IPS DF 6.9 (cell line): ENCODE results near the gene HOXC5.

Source experiments
- DNase-seq: peaks from one replicate; pipeline ENCODE4 v3.0.0-alpha.2; 2013; ENCODE audit warnings: low read depth, low spot score
- H3K27ac ChIP-seq: one replicate; pipeline ENCODE4 v1.5.1; 2013; ENCODE audit warnings: low read length, control low read depth
- H3K27me3 ChIP-seq: 2 replicates; pipeline ENCODE4 v1.6.1; 2013; ENCODE audit warnings: mild to moderate bottlenecking, low read length; ENCODE audit not compliant: control insufficient read depth, insufficient read depth
- H3K36me3 ChIP-seq: 2 replicates; pipeline ENCODE4 v1.6.1; 2013; ENCODE audit warnings: low read length; ENCODE audit not compliant: control insufficient read depth, insufficient read depth
- H3K4me1 ChIP-seq: 2 replicates; pipeline ENCODE4 v1.6.1; 2013; ENCODE audit warnings: low read length; ENCODE audit not compliant: control insufficient read depth, insufficient read depth
- H3K4me3 ChIP-seq: 2 replicates; pipeline ENCODE4 v1.5.1; 2013; ENCODE audit warnings: mild to moderate bottlenecking, low read length
- H3K9me3 ChIP-seq: 2 replicates; pipeline ENCODE4 v1.6.1; 2013; ENCODE audit warnings: low read length, inconsistent platforms; ENCODE audit not compliant: control insufficient read depth, insufficient read depth
- WGBS: extraction: QIAGEN DNeasy Blood & Tissue Kit; methylation state at CpG from one replicate; pipeline ENCODE4 v1.1.7; 2013; ENCODE audit warnings: mixed read lengths, missing lambda C conversion rate; ENCODE audit not compliant: insufficient read length, insufficient coverage; 5-methylcytosine and 5-hydroxymethylcytosine counted together

HOXC5 gene

DNA sequence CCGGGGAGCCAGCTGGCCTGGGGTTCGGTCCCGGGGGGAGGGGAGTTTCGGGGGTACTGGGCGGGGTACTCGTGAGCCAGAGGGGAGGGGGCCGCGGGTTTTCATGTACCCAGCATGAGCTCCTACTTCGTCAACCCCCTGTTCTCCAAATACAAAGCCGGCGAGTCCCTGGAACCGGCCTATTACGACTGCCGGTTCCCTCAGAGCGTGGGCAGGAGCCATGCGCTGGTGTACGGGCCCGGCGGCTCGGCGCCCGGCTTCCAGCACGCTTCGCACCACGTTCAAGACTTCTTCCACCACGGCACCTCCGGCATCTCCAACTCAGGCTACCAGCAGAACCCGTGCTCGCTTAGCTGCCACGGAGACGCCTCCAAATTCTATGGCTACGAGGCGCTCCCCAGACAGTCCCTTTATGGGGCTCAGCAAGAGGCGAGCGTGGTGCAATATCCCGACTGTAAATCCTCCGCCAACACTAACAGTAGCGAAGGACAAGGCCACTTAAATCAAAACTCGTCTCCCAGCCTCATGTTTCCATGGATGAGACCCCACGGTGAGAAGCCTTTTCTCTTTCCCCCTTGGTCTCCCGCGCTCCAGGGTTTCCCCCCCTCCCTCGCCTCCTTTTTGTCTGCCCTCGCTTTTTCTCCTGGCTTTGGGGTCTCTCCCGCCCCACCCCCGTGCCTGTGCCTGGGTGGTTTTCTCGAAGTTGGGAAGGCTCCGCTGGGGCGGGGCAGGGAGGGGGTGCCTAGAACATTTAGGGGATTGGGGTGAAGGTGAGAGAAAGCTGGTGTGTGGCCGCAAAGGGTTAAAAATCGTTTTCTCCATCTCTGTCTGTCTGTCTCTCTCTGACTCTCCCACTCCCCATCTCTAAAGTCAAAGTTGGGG lies 23.4 kb upstream of the HOXC5 start:
- peaks cover 93% of the 10 kb centered on the region for H3K27me3 ChIP-seq
- no peak overlapping the region for H3K4me3 ChIP-seq
- H3K4me1 ChIP-seq = no peaks in the 10 kb centered on the region; the same call in 1 of the 2 replicates
- no peaks in the 10 kb centered on the region for H3K9me3 ChIP-seq
- no CpG with 5 or more reads among the region's 51 CpGs for WGBS
- H3K27ac ChIP-seq = no peak overlapping the region
- no peak for DNase-seq
- H3K36me3 ChIP-seq = no peaks in the 10 kb centered on the region

DNA sequence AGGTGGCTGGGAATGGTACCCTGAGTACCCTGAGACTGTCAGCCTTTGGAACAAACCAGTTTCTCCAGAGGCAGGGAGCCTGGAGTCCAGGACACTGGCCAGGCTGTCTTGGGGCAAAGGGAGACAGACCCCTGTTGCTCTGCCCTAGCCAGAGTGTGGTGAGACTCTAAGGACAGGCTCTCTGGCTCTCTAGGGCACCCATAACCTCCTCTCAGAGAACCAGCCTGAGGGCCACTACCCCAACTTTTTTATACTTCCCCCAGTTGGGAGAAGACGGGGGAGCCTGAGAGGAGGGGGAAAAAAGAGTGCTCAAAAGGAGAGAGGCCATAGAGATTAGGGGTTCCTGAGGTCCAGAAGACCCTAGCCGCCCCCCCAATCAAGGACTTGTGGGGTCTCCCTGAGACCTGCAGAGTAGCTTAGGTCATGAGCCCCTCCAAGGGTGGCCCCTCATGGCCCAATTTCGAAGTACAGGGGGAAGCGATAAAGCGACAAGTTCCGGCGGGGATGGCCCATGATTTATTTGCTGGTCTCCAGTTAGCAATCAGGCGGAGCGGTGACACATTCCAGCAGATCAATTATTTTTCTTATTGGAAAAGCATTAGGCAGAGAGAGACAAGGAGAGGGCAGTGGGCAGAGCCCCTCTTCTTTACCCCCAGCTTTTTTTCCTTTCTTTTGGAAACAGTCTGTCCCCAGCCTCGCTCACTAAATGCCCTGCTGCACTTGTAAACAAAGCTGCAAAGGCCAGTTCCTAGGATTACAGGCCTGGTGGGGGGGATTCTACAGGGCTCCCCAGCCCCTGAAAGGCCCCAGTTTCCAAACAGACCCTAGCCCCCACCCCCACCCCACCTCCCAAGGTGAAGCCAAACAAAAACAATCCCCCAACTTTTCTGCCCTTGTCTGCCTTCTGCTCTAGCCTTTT lies 22.5 kb upstream of the HOXC5 start:
- Histone ChIP-seq H3K9me3 (no peaks in the 10 kb centered on the region), H3K4me1 (no peaks in the 10 kb centered on the region), H3K27ac (no peak overlapping the region), H3K4me3 (no peak overlapping the region), H3K27me3 (peaks cover 93% of the 10 kb centered on the region), H3K36me3 (no peaks in the 10 kb centered on the region)
- no peak for DNase-seq
- no CpG with 5 or more reads among the region's 10 CpGs for WGBS

DNA sequence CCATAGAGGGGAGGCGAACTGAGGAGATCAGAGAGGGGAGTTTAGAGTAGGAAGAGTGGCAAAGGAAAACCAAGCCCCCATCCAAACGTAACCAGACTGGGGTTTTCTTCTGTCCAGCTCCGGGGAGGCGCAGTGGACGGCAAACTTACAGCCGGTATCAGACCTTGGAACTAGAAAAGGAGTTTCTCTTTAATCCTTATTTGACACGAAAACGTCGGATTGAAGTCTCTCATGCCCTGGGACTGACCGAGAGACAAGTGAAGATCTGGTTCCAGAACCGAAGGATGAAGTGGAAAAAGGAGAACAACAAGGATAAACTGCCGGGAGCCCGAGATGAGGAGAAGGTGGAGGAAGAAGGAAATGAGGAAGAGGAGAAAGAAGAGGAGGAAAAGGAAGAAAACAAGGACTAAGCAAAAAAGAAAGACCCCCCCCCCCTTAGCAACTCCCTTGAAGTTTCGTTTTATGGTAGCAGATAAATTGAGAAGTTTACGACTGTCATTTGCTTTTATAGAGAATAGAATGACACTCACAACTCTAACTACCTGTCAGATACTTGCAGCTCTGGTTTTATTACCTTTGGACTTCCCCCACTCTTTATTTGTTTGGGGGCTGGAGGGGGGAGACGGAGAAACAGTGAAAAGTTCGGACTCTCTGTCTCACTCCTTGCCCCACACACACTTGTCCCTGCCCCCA lies 21.7 kb upstream of the HOXC5 start:
- WGBS = no CpG with 5 or more reads among the region's 17 CpGs
- DNase-seq = no peak
- H3K27me3 ChIP-seq = peaks cover 94% of the 10 kb centered on the region
- no peak overlapping the region for H3K27ac ChIP-seq
- H3K4me3 ChIP-seq = no peak overlapping the region
- H3K9me3 ChIP-seq = no peaks in the 10 kb centered on the region
- H3K36me3 ChIP-seq = no peaks in the 10 kb centered on the region
- no peaks in the 10 kb centered on the region for H3K4me1 ChIP-seq

DNA sequence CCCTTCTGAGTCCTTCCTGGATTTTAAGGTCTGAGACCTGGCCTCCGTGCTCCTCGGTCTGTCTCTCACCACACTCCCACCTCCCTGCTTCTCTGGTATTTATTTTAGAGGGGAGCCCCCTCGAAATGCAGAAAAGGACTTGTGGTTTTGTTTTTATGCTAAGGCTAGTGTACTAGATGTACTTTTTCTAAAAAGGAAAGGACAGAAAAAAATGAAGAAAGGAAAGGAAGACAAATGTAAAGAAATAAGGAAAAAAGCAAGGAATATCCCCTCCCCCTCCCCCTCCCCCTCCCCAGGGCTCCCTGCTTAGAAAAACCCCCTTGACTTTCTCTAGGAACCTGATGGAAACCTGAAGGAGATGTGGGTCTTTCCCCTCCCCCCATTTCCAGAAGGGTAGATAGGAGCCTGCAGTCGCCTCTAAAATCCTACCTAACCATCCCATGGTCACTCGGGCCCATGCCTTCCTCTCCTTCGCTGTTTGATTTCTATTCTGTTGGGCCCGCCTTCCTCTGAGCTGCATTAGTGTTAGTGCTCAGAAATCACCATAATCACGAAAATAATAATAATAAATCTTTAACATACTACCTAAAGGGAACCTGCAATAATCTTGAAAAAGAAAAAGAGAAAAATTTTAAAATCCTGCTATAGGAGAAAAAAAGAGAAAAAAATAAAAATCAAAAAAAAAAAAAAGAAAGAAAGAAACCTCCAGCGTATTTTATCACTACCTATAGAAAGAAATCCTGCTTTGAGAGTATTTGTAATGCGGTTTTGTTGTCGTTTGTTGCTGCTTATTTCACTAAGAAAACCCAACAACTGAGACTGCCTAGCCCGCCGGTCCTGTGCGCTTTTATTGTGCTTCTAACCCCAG lies 21.0 kb upstream of the HOXC5 start:
- Histone ChIP-seq H3K36me3 (no peaks in the 10 kb centered on the region), H3K9me3 (no peaks in the 10 kb centered on the region), H3K27me3 (peaks cover 93% of the 10 kb centered on the region), H3K4me3 (no peak overlapping the region), H3K4me1 (no peaks in the 10 kb centered on the region), H3K27ac (no peak overlapping the region)
- no CpG with 5 or more reads among the region's 14 CpGs for WGBS
- DNase-seq = no peak

DNA sequence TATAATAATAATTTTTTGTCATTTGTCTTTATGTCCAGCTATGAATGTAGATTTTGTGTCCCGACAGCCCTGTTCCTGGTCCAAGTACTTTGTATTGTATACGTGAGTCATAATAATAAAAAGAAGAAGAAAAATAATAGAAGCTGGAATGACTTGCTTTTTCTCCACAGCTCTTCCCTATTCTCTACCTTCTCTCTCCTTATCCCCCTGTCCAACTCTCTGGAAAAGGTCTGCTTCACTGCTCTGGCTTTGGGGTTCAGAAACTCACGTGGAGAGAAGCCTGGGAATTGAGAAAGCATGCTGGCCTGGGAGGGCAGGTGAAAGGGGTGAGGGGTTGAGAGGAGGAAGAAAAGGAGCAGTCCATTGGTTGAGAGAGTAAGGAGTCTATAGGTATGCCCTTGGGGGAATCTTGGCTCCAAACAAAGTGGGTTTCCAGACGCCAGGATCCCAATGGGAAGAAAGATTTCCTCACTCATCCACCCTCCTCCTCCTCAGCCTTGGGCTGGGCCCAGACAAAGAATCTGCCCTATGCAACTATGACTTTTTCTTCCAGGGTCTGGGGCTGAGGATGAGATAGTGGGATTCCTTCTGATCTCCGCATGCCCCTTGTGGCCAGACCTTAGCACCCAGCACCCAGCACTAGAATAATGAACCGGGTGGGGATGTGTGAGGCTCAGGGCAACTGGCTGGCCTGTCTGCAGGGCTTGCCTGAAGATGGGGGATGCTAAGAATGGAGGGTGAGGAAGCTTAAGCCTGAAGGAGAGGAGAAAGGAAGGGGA lies 20.0 kb upstream of the HOXC5 start:
- H3K9me3 ChIP-seq = no peaks in the 10 kb centered on the region
- H3K36me3 ChIP-seq = no peaks in the 10 kb centered on the region
- no peak overlapping the region for H3K4me3 ChIP-seq
- H3K27ac ChIP-seq = no peak overlapping the region
- H3K4me1 ChIP-seq = no peaks in the 10 kb centered on the region
- H3K27me3 ChIP-seq = peaks cover 91% of the 10 kb centered on the region
- DNase-seq = no peak
- no CpG with 5 or more reads among the region's 6 CpGs for WGBS

DNA sequence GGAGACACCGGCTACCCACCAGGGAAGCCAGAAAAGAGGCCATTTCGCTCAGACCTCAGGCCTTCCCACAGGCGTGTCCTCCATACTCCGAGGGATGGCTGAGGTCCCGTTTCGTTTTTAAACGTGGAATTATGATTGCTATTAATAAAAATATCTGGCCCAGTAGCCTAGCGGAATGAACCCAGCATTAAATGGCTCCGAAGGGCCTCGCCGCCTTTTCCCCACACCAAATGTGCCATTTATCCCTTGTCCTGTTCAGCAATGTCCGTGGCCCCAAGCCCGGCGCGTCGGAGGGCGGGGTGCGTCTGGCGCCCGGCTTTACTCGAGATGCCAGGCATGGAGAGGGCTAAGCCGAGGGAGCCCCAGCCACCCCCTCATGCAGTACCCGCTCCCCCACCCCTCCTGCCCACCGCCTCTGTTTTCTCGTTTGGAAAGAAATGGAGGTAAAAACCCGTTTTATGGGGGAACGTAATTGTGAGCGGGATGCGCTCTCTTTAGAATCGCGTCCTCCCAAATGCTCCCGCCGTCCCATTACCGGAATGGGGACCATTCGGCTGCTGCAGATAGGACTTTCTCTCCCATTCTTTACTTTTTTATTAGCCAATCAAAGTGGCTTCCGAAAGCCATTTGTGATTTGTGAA lies 18.4 kb upstream of the HOXC5 start:
- WGBS = no CpG with 5 or more reads among the region's 36 CpGs
- no peak for DNase-seq
- Histone ChIP-seq H3K27me3 (peaks cover 88% of the 10 kb centered on the region), H3K4me1 (0 out of 2 replicates have a peak, but pooled peaks cover 2% of the 10 kb centered on the region), H3K9me3 (no peaks in the 10 kb centered on the region), H3K4me3 (no peak overlapping the region), H3K36me3 (no peaks in the 10 kb centered on the region), H3K27ac (no peak overlapping the region)

DNA sequence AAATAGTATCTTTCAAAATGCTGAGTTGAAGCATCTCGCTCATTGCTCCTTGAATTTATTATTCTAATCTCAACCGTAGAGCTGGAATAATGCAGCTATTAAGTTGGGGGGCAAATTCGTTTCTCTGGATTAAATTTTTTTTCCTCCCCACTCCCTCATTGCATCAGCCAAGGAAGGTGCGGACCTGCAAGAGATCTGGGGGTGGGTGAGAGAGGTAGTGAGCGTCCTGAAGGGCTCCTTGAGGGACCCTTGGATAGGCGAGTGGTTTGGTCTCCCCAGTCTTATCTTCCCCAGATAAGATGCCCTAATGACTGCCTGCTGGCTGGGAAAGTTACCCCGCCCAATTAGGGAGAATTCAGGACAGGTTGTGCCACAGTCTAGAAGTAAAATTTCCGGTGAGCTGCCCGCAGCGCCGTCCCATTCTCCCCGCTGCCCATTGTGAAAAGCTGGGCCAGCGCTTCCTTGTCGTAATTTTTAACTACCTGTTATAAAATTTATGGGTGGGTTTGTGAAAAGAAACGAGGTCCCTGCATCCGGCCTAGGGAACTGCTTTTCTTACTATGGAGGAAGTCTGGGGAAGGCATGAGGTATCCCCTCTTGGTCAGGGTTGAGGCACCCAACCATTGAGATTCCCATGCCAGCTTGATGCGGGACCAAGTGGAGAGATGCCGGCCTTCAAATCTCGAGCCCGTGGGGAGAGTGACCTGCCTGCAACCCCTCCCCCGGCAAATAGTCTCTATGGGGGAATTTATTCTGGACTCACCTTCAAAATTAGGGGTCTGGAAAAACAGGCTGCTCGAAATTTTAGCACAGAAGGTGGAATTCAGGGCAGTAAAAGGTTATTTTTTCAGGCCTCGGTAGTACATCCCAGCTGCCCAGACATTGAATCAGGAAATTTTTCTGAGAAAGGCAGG lies 17.6 kb upstream of the HOXC5 start:
- WGBS = no CpG with 5 or more reads among the region's 23 CpGs
- H3K4me1 ChIP-seq = 0 out of 2 replicates have a peak, but pooled peaks cover 2% of the 10 kb centered on the region
- H3K4me3 ChIP-seq = no peak overlapping the region
- no peak overlapping the region for H3K27ac ChIP-seq
- H3K36me3 ChIP-seq = no peaks in the 10 kb centered on the region
- peaks cover 88% of the 10 kb centered on the region for H3K27me3 ChIP-seq
- no peaks in the 10 kb centered on the region for H3K9me3 ChIP-seq
- no peak for DNase-seq

DNA sequence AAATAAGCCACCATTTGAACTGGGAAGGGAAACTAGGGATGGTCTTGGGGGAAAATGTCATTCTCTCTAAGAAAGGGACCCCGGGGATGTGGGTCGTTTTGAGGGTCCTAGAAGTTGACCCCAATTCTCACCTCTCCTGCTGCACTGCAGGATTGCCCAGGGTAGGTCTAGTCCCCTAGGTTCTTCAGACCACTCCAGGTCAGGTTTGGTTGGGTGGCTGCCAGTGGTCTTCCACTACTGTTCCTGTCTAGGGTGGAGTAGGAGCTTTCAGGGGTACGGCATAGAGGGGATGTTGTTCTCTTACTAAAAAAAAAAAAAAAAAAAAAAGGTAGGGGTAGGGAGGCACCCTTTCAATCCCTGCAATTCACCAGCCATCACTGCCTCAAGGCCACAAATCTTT lies 16.8 kb upstream of the HOXC5 start:
- H3K27me3 ChIP-seq = peaks cover 88% of the 10 kb centered on the region
- no peak overlapping the region for H3K4me3 ChIP-seq
- H3K9me3 ChIP-seq = no peaks in the 10 kb centered on the region
- H3K27ac ChIP-seq = no peak overlapping the region
- H3K4me1 ChIP-seq = 0 out of 2 replicates have a peak, but pooled peaks cover 2% of the 10 kb centered on the region
- no CpG with 5 or more reads among the region's 3 CpGs for WGBS
- no peaks in the 10 kb centered on the region for H3K36me3 ChIP-seq
- no peak for DNase-seq
